Right atrium auricular region (tissue), 2 donors: Measurements from ENCODE around the gene SOWAHC. TPM values are rescaled to one million over a fixed set of nuclear protein-coding genes. Genes with fewer than 3 reads are reported as not detected.

Experiments used
- DNase-seq: peaks from one replicate; pipeline ENCODE4 v3.0.0-alpha.2; 2019; ENCODE audit warnings: low spot score
- H3K27ac ChIP-seq, 2 donors: fragments of 200-600 bp; sonication (generic); 1 replicate in 1 of 2; 2 replicates in 1 of 2; pipeline ENCODE4 v1.5.1; 2016 to 2019
- H3K27me3 ChIP-seq, 2 donors: fragments of 200-600 bp; sonication (generic); one replicate each; pipeline versions ENCODE4 v1.5.1 to v1.6.0; 2017 to 2019
- H3K36me3 ChIP-seq: fragments of 200-600 bp; sonication (generic); one replicate; pipeline ENCODE4 v1.5.1; 2016
- H3K4me1 ChIP-seq, 2 donors: fragments of 200-600 bp; sonication (generic); one replicate each; pipeline versions ENCODE4 v1.5.1 to v1.6.0; 2017 to 2019
- H3K4me3 ChIP-seq, 2 donors: fragments of 200-600 bp; sonication (generic); 1 replicate in 1 of 2; 2 replicates in 1 of 2; pipeline ENCODE4 v1.5.1; 2017 to 2019; ENCODE audit warnings: mild to moderate bottlenecking in 1 of 2, moderate library complexity in 1 of 2
- H3K9me3 ChIP-seq, 2 donors: fragments of 200-600 bp; sonication (generic); one replicate each; pipeline ENCODE4 v1.5.1; 2019
- CTCF ChIP-seq, 2 donors: fragments of 200-600 bp; sonication (generic); IDR thresholded peaks; one replicate each; pipeline ENCODE4 v1.5.1; 2019; ENCODE audit warnings: antibody characterized with exemption in 2 of 2
- total RNA-seq, 2 donors: library from RNA; depleted of rRNA; stranded (reverse); fragments of >200 nt; gene quantifications; one replicate each; pipeline ENCODE4 v1.1.0, GENCODE V29; 2016

The SOWAHC gene
- total RNA-seq, 2 donors from 2014 or later = 3.0 to 5.3 TPM

- Histone ChIP-seq H3K9me3 (no peaks in the 10 kb centered on the region), H3K27ac (peak overlapping the region; percentile 95 to 99), H3K4me1 (peaks cover 0 to 47% of the 10 kb centered on the region in 2 donors), H3K4me3 (peak overlapping the region; percentile 74 to 80), H3K27me3 (no peaks in the 10 kb centered on the region), H3K36me3 (no peaks in the 10 kb centered on the region)
- peak; percentile 71 for DNase-seq
- TF ChIP-seq CTCF (IDR thresholded peaks at IDR 0.05) = no peak
Observed at GRCh38 chr2:109613081-109613921, 863 bp upstream of the SOWAHC start.

GRCh38 chr2:109614715-109615636 is 812 bp downstream of the SOWAHC start:
- H3K4me1 ChIP-seq = peaks cover 0 to 36% of the 10 kb centered on the region in 2 donors
- DNase-seq = no peak

GRCh38 chr2:109615637-109616144 is 1.5 kb downstream of the SOWAHC start:
- Histone ChIP-seq H3K27me3 (no peaks in the 10 kb centered on the region), H3K4me3 (peak overlapping the region in 1 of 2 donors; percentile 74), H3K4me1 (peaks cover 0 to 34% of the 10 kb centered on the region in 2 donors), H3K9me3 (no peaks in the 10 kb centered on the region), H3K36me3 (no peaks in the 10 kb centered on the region), H3K27ac (no peak overlapping the region)
- no peak for TF ChIP-seq CTCF (IDR thresholded peaks at IDR 0.05)
- DNase-seq = no peak

More at GRCh38 chr2:109614715-109615636, 812 bp downstream of the SOWAHC start:
- TF ChIP-seq CTCF (IDR thresholded peaks at IDR 0.05) = no peak
- H3K27ac ChIP-seq = peak overlapping the region; percentile 95 to 99
- H3K9me3 ChIP-seq = no peaks in the 10 kb centered on the region
- peak overlapping the region; percentile 74 to 80 for H3K4me3 ChIP-seq
- no peaks in the 10 kb centered on the region for H3K27me3 ChIP-seq
- no peaks in the 10 kb centered on the region for H3K36me3 ChIP-seq

GRCh38 chr2:109616184-109616583 is 2.0 kb downstream of the SOWAHC start:
- no peak overlapping the region for H3K4me3 ChIP-seq
- no peak for DNase-seq
- no peaks in the 10 kb centered on the region for H3K27me3 ChIP-seq
- no peak for TF ChIP-seq CTCF (IDR thresholded peaks at IDR 0.05)
- peaks cover 0 to 34% of the 10 kb centered on the region in 2 donors for H3K4me1 ChIP-seq
- no peaks in the 10 kb centered on the region for H3K36me3 ChIP-seq
- no peaks in the 10 kb centered on the region for H3K9me3 ChIP-seq
- H3K27ac ChIP-seq = no peak overlapping the region

GRCh38 chr2:109619032-109619615 is 5.0 kb downstream of the SOWAHC start:
- H3K36me3 ChIP-seq = no peaks in the 10 kb centered on the region
- no peaks in the 10 kb centered on the region for H3K27me3 ChIP-seq
- H3K4me3 ChIP-seq = no peak overlapping the region
- H3K27ac ChIP-seq = no peak overlapping the region
- no peak for DNase-seq
- peaks cover 0 to 22% of the 10 kb centered on the region in 2 donors for H3K4me1 ChIP-seq
- TF ChIP-seq CTCF (IDR thresholded peaks at IDR 0.05) = no peak
- H3K9me3 ChIP-seq = no peaks in the 10 kb centered on the region
